Duodenal mucosa (tissue), 2 donors: ENCODE data around the gene LRP4.
A peak's percentile ranks its signal among the peaks of the same experiment; 100 is the strongest.

Experiments
- H3K27ac ChIP-seq: one replicate; pipeline ENCODE4 v1.7.0; 2013; ENCODE audit warnings: low read depth, low read length
- H3K27me3 ChIP-seq, 2 donors: one replicate each; pipeline ENCODE4 v1.7.0; 2013; ENCODE audit warnings: low read length in 2 of 2, control low read depth in 1 of 2; ENCODE audit not compliant: insufficient read depth in 2 of 2, control insufficient read depth in 1 of 2
- H3K36me3 ChIP-seq, 2 donors: one replicate each; pipeline ENCODE4 v1.7.0; 2013; ENCODE audit warnings: low read length in 2 of 2, control low read depth in 1 of 2; ENCODE audit not compliant: insufficient read depth in 2 of 2, control insufficient read depth in 1 of 2
- H3K4me1 ChIP-seq, 2 donors: one replicate each; pipeline ENCODE4 v1.7.0; 2013; ENCODE audit warnings: low read length in 2 of 2, control low read depth in 1 of 2; ENCODE audit not compliant: insufficient read depth in 2 of 2, control insufficient read depth in 1 of 2
- H3K4me3 ChIP-seq, 2 donors: one replicate each; pipeline ENCODE4 v1.7.0; 2013; ENCODE audit warnings: low read length in 2 of 2, low read depth in 1 of 2
- H3K9ac ChIP-seq, 2 donors: one replicate each; pipeline ENCODE4 v1.7.0; 2013; ENCODE audit warnings: low read length in 2 of 2, low read depth in 1 of 2
- H3K9me3 ChIP-seq, 2 donors: one replicate each; pipeline ENCODE4 v1.7.0; 2013; ENCODE audit warnings: low read length in 2 of 2, control low read depth in 1 of 2; ENCODE audit not compliant: control insufficient read depth in 1 of 2

Gene LRP4

GRCh38 chr11:46837860-46838259, 80.5 kb downstream of the LRP4 start:
- Histone ChIP-seq H3K27ac (no peak overlapping the region), H3K9me3 (no peaks in the 10 kb centered on the region), H3K27me3 (no peaks in the 10 kb centered on the region), H3K4me1 (peaks cover 0 to 9% of the 10 kb centered on the region in 2 donors), H3K4me3 (no peak overlapping the region), H3K36me3 (peaks cover 0 to 3% of the 10 kb centered on the region in 2 donors), H3K9ac (no peak overlapping the region)

- H3K4me3 ChIP-seq = no peak overlapping the region
- peaks cover 0 to 11% of the 10 kb centered on the region in 2 donors for H3K4me1 ChIP-seq
- no peak overlapping the region for H3K9ac ChIP-seq
- no peak overlapping the region for H3K27ac ChIP-seq
- no peaks in the 10 kb centered on the region for H3K9me3 ChIP-seq
- peaks cover 0 to 3% of the 10 kb centered on the region in 2 donors for H3K36me3 ChIP-seq
- no peaks in the 10 kb centered on the region for H3K27me3 ChIP-seq
Measured at GRCh38 chr11:46836870-46837269, 81.5 kb downstream of the LRP4 start.

GRCh38 chr11:46836431-46836830, 81.9 kb downstream of the LRP4 start:
- H3K4me3 ChIP-seq = no peak overlapping the region
- H3K9me3 ChIP-seq = no peaks in the 10 kb centered on the region
- no peaks in the 10 kb centered on the region for H3K27me3 ChIP-seq
- peaks cover 0 to 11% of the 10 kb centered on the region in 2 donors for H3K4me1 ChIP-seq
- H3K27ac ChIP-seq = no peak overlapping the region
- peaks cover 0 to 3% of the 10 kb centered on the region in 2 donors for H3K36me3 ChIP-seq
- no peak overlapping the region for H3K9ac ChIP-seq

- Histone ChIP-seq H3K36me3 (no peaks in the 10 kb centered on the region), H3K27me3 (no peaks in the 10 kb centered on the region), H3K27ac (no peak overlapping the region), H3K9me3 (no peaks in the 10 kb centered on the region), H3K9ac (no peak overlapping the region), H3K4me1 (peaks cover 0 to 11% of the 10 kb centered on the region in 2 donors), H3K4me3 (no peak overlapping the region)
Measured at GRCh38 chr11:46835897-46836296, 82.5 kb downstream of the LRP4 start.

- Histone ChIP-seq H3K27me3 (no peaks in the 10 kb centered on the region), H3K27ac (no peak overlapping the region), H3K4me1 (peaks cover 0 to 11% of the 10 kb centered on the region in 2 donors), H3K9me3 (no peaks in the 10 kb centered on the region), H3K9ac (no peak overlapping the region), H3K36me3 (no peaks in the 10 kb centered on the region), H3K4me3 (no peak overlapping the region)
Measured at GRCh38 chr11:46834821-46835220, 83.5 kb downstream of the LRP4 start.

GRCh38 chr11:46832511-46833214, 85.7 kb downstream of the LRP4 start:
- no peaks in the 10 kb centered on the region for H3K36me3 ChIP-seq
- no peak overlapping the region for H3K9ac ChIP-seq

GRCh38 chr11:46827995-46828394, 90.4 kb downstream of the LRP4 start:
- no peak overlapping the region for H3K27ac ChIP-seq
- H3K4me3 ChIP-seq = no peak overlapping the region
- no peaks in the 10 kb centered on the region for H3K9me3 ChIP-seq

More at GRCh38 chr11:46832511-46833214, 85.7 kb downstream of the LRP4 start:
- Histone ChIP-seq H3K4me3 (no peak overlapping the region), H3K27me3 (no peaks in the 10 kb centered on the region), H3K27ac (no peak overlapping the region), H3K4me1 (peaks cover 0 to 11% of the 10 kb centered on the region in 2 donors), H3K9me3 (no peaks in the 10 kb centered on the region)

GRCh38 chr11:46826310-46827044, 91.9 kb downstream of the LRP4 start:
- peak overlapping the region; percentile 81 to 93 for H3K4me3 ChIP-seq
- H3K4me1 ChIP-seq = peaks cover 9 to 13% of the 10 kb centered on the region in 2 donors
- peak overlapping the region; percentile 1 for H3K27ac ChIP-seq
- H3K9me3 ChIP-seq = no peaks in the 10 kb centered on the region
- H3K9ac ChIP-seq = peak overlapping the region; percentile 60 to 69
- H3K27me3 ChIP-seq = no peaks in the 10 kb centered on the region
- no peaks in the 10 kb centered on the region for H3K36me3 ChIP-seq

More at GRCh38 chr11:46827995-46828394, 90.4 kb downstream of the LRP4 start:
- no peak overlapping the region for H3K9ac ChIP-seq
- no peaks in the 10 kb centered on the region for H3K36me3 ChIP-seq
- H3K4me1 ChIP-seq = peaks cover 9 to 15% of the 10 kb centered on the region in 2 donors
- H3K27me3 ChIP-seq = no peaks in the 10 kb centered on the region

- H3K9ac ChIP-seq = no peak overlapping the region
- no peaks in the 10 kb centered on the region for H3K9me3 ChIP-seq
- H3K27ac ChIP-seq = no peak overlapping the region
- H3K4me1 ChIP-seq = no peaks in the 10 kb centered on the region
- no peaks in the 10 kb centered on the region for H3K27me3 ChIP-seq
- no peak overlapping the region for H3K4me3 ChIP-seq
- H3K36me3 ChIP-seq = peaks cover 11 to 45% of the 10 kb centered on the region in 2 donors
Measured at GRCh38 chr11:46808799-46809431, 109.4 kb downstream of the LRP4 start.
